ENCODE measurements around the gene COL15A1.

DNA sequence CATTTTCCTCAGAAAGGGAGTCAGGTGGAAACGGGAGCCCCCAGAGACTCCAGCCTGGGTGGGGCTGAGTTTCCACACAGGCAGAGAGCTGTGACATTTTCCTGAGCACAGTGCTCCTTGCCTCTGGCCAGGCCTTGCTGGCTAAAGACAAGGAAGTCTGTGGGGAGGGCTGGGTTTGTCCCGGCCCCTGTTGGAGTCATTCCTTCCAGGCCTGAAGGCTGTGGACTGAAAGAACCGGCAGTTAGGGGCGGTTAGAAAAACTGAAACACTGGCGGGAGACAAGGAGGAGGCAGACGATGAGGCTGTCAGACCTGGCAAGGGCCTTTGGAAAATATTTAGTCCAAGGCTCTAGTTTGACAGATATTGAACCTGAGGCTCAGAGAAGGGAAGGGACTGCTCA is 29.9 kb downstream of the COL15A1 start:
- TF ChIP-seq, protein P1, sequence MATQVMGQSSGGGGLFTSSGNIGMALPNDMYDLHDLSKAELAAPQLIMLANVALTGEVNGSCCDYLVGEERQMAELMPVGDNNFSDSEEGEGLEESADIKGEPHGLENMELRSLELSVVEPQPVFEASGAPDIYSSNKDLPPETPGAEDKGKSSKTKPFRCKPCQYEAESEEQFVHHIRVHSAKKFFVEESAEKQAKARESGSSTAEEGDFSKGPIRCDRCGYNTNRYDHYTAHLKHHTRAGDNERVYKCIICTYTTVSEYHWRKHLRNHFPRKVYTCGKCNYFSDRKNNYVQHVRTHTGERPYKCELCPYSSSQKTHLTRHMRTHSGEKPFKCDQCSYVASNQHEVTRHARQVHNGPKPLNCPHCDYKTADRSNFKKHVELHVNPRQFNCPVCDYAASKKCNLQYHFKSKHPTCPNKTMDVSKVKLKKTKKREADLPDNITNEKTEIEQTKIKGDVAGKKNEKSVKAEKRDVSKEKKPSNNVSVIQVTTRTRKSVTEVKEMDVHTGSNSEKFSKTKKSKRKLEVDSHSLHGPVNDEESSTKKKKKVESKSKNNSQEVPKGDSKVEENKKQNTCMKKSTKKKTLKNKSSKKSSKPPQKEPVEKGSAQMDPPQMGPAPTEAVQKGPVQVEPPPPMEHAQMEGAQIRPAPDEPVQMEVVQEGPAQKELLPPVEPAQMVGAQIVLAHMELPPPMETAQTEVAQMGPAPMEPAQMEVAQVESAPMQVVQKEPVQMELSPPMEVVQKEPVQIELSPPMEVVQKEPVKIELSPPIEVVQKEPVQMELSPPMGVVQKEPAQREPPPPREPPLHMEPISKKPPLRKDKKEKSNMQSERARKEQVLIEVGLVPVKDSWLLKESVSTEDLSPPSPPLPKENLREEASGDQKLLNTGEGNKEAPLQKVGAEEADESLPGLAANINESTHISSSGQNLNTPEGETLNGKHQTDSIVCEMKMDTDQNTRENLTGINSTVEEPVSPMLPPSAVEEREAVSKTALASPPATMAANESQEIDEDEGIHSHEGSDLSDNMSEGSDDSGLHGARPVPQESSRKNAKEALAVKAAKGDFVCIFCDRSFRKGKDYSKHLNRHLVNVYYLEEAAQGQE (IDR thresholded peaks at IDR 0.05; ENCODE audit: insufficient read depth in 1 of 2, low read depth in 2 of 2, low read length in 2 of 2), result no peak
- TF ChIP-seq POLR2AphosphoS5 (IDR thresholded peaks at IDR 0.05; ENCODE audit: low read depth, low read length), result no peak
